HepG2 (cell line): ENCODE data around the gene MREG. TPM values are rescaled to one million over a fixed set of nuclear protein-coding genes. Genes with fewer than 3 reads are reported as not detected.

Source experiments
- AGO2 ChIP-seq: fragments of 200-400 bp; formaldehyde crosslinking; optimal IDR thresholded peaks from 2 replicates; pipeline ENCODE3; 2017; ENCODE audit warnings: mild to moderate bottlenecking, low read depth, low read length, moderate library complexity
- ARNTL ChIP-seq: sonication (generic); formaldehyde crosslinking; IDR thresholded peaks from 2 replicates; pipeline ENCODE4 v1.4.0; 2020; ENCODE audit warnings: mild to moderate bottlenecking, missing genetic modification reagents
- BRD4 ChIP-seq: sonication (generic); formaldehyde crosslinking; IDR thresholded peaks from 2 replicates; pipeline ENCODE4 v1.4.0; 2020; ENCODE audit warnings: missing genetic modification reagents
- DNMT3B ChIP-seq: conservative IDR thresholded peaks from 2 replicates; pipeline ENCODE4 v1.6.1; 2016; ENCODE audit warnings: missing biosample characterization, control low read depth
- ESRRA ChIP-seq: sonication (generic); formaldehyde crosslinking; IDR thresholded peaks from 2 replicates; pipeline ENCODE4 v1.5.1; 2020; ENCODE audit warnings: mild to moderate bottlenecking, low read depth, missing genetic modification reagents
- GLI4 ChIP-seq: sonication (generic); formaldehyde crosslinking; IDR thresholded peaks from 2 replicates; pipeline ENCODE4 v1.5.1; 2020; ENCODE audit warnings: missing genetic modification reagents, mild to moderate bottlenecking, moderate library complexity, borderline replicate concordance
- MLLT10 ChIP-seq: sonication (generic); formaldehyde crosslinking; IDR thresholded peaks from 2 replicates; pipeline ENCODE4 v1.4.0; 2020; ENCODE audit warnings: missing genetic modification reagents
- NR2F2 ChIP-seq: IDR thresholded peaks from 2 replicates; pipeline ENCODE4 v1.6.1; 2012; ENCODE audit warnings: low read depth, inconsistent platforms, borderline replicate concordance
- POLR2AphosphoS5 ChIP-seq: IDR thresholded peaks from 2 replicates; pipeline ENCODE4 v1.6.1; 2012; ENCODE audit warnings: low read depth, low read length
- ZNF224 ChIP-seq: sonication (generic); formaldehyde crosslinking; IDR thresholded peaks from 2 replicates; pipeline ENCODE4 v1.5.0; 2020; ENCODE audit warnings: mild to moderate bottlenecking, missing genetic modification reagents
- ZNF530 ChIP-seq: sonication (generic); formaldehyde crosslinking; IDR thresholded peaks from 2 replicates; pipeline ENCODE4 v1.5.0; 2020; ENCODE audit warnings: low read depth, mild to moderate bottlenecking, missing genetic modification reagents
- ZNF563 ChIP-seq: sonication (generic); formaldehyde crosslinking; IDR thresholded peaks from 2 replicates; pipeline ENCODE4 v1.8.0; 2022; ENCODE audit warnings: mild to moderate bottlenecking, moderate library complexity, missing genetic modification reagents
- ZNF614 ChIP-seq: IDR thresholded peaks from 2 replicates; pipeline ENCODE4 v1.6.1; 2018; ENCODE audit warnings: missing biosample characterization, missing genetic modification reagents, inconsistent platforms, borderline replicate concordance
- ZNF709 ChIP-seq: sonication (generic); formaldehyde crosslinking; IDR thresholded peaks from 2 replicates; pipeline ENCODE4 v1.5.0; 2020; ENCODE audit warnings: mild to moderate bottlenecking, missing genetic modification reagents
- ZNF761 ChIP-seq: sonication (generic); formaldehyde crosslinking; conservative IDR thresholded peaks from 2 replicates; pipeline ENCODE4 v1.4.0; 2020; ENCODE audit warnings: mild to moderate bottlenecking, missing genetic modification reagents
- ZNF883 ChIP-seq: sonication (generic); formaldehyde crosslinking; IDR thresholded peaks from 2 replicates; pipeline ENCODE4 v1.5.1; 2020; ENCODE audit warnings: mild to moderate bottlenecking, missing genetic modification reagents; ENCODE audit errors: not compliant biosample characterization
- polyA plus RNA-seq, 8 experiments: library from polyadenylated mRNA; depleted of rRNA in 3 of 8; stranded (reverse) in 7 of 8; unstranded in 1 of 8; fragments of >200 nt; fragmentation: Illumina TruSeq in 4 of 8; extraction: Trizol in 4 of 8; gene quantifications; 2 replicates each; pipeline versions ENCODE4 v1.2.1 to v1.2.3, GENCODE V29; 2011 to 2016; ENCODE audit warnings: low read depth in 4 of 8, missing spikeins in 1 of 8, mixed read lengths in 1 of 8; ENCODE audit not compliant: insufficient read depth in 1 of 8
- total RNA-seq, 5 experiments: library from RNA; depleted of rRNA; stranded (reverse); fragments of >200 nt; fragmentation: Illumina TruSeq; extraction: Trizol; gene quantifications; 2 replicates each; pipeline ENCODE4 v1.2.3, GENCODE V29; 2016; ENCODE audit warnings: low read depth in 1 of 5
- TF ChIP-seq, protein P1 (sequence below): sonication (generic); formaldehyde crosslinking; IDR thresholded peaks from 2 replicates; pipeline ENCODE4 v1.8.1; 2023; ENCODE audit warnings: mild to moderate bottlenecking, moderate library complexity, missing genetic modification reagents
- TF ChIP-seq, protein P2 (sequence below): sonication (generic); formaldehyde crosslinking; IDR thresholded peaks from 2 replicates; pipeline ENCODE4 v1.5.1; 2020; ENCODE audit warnings: mild to moderate bottlenecking, missing genetic modification reagents, moderate library complexity
- TF ChIP-seq, protein P3 (sequence below): sonication (generic); formaldehyde crosslinking; IDR thresholded peaks from 2 replicates; pipeline ENCODE4 v1.4.0; 2020; ENCODE audit warnings: missing genetic modification reagents, mild to moderate bottlenecking, borderline replicate concordance
- TF ChIP-seq, protein P4 (sequence below): sonication (generic); formaldehyde crosslinking; IDR thresholded peaks from 2 replicates; pipeline ENCODE4 v1.5.1; 2020; ENCODE audit warnings: missing genetic modification reagents, mild to moderate bottlenecking, borderline replicate concordance

MREG gene
- total and polyA plus RNA-seq, 2 of the 13 experiments (the other 11 are each of a cell fraction or from before 2014, with no cell fraction given) = 7.5 to 23.3 TPM

DNA sequence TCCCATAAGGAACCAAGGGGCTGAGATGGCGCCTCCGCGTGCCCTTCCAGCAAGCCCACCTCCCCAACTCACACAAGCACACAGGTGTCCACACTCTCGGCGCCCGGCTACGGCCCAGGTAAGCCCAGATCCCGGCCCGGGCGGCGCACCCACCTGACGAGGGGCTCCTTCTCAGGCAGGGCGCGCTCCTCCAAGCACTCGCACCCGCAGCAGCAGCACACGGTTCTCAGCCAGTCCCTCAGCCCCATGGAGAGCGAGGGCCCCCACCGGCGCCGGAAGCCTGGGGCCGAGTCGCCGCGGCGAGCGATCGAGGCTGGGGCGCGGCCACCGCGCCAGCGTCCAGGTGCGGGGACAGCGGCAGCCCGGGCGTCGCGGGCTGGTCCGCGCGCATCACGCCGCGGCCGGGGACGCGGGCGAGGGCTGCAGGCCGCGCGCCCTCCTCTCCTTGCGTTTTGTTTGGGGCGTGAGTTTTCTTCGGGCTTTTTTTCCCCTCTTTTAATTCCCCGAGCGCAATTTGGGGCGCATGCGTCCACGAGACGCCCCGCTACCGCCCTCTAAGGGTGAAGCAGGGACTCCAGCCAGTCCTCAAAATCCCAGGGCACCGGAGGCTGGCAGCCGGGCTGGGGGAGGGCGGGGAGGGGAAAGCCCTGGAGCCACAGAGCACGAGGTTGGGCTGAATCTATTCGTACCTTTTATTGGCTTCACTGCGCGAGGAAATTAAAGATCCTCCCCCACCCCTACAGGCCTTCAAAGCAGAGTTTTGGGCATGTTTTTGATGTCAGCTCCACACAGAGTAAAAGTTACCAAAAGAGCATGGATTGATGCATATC is at the start of gene MREG (continued):
- TF ChIP-seq, protein P1, sequence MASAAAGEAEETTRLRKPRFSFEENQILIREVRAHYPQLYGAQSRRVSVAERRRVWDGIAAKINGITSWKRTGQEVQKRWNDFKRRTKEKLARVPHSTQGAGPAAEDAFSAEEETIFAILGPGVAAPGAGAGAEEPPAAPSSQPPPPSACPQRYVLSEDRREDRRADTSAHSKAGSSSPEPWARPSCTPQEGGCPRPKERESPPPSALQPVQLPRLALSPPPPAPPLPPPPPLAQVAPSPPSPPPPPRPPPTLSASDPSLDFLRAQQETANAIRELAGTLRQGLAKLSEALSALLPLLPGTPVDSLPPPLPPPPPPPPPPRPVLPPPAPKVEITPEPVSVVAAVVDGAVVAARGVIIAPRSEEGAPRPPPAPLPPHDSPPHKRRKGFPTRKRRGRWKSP (CRISPR knock-in tag) = no peak
- TF ChIP-seq ARNTL = 0 out of 2 replicates have a peak, but pooled peaks have one; percentile 65
- TF ChIP-seq ZNF883 (CRISPR knock-in tag) = peak; percentile 36
- TF ChIP-seq ZNF709 (CRISPR knock-in tag) = no peak
- no peak for TF ChIP-seq ZNF530 (CRISPR knock-in tag)
- TF ChIP-seq NR2F2 = no peak
- TF ChIP-seq GLI4 = no peak
- 0 out of 2 replicates have a peak, but pooled peaks have one; percentile 51 for TF ChIP-seq ESRRA (CRISPR knock-in tag)
- TF ChIP-seq, protein P2, sequence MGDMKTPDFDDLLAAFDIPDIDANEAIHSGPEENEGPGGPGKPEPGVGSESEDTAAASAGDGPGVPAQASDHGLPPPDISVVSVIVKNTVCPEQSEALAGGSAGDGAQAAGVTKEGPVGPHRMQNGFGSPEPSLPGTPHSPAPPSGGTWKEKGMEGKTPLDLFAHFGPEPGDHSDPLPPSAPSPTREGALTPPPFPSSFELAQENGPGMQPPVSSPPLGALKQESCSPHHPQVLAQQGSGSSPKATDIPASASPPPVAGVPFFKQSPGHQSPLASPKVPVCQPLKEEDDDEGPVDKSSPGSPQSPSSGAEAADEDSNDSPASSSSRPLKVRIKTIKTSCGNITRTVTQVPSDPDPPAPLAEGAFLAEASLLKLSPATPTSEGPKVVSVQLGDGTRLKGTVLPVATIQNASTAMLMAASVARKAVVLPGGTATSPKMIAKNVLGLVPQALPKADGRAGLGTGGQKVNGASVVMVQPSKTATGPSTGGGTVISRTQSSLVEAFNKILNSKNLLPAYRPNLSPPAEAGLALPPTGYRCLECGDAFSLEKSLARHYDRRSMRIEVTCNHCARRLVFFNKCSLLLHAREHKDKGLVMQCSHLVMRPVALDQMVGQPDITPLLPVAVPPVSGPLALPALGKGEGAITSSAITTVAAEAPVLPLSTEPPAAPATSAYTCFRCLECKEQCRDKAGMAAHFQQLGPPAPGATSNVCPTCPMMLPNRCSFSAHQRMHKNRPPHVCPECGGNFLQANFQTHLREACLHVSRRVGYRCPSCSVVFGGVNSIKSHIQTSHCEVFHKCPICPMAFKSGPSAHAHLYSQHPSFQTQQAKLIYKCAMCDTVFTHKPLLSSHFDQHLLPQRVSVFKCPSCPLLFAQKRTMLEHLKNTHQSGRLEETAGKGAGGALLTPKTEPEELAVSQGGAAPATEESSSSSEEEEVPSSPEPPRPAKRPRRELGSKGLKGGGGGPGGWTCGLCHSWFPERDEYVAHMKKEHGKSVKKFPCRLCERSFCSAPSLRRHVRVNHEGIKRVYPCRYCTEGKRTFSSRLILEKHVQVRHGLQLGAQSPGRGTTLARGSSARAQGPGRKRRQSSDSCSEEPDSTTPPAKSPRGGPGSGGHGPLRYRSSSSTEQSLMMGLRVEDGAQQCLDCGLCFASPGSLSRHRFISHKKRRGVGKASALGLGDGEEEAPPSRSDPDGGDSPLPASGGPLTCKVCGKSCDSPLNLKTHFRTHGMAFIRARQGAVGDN (CRISPR knock-in tag) = peak; percentile 84
- no peak for TF ChIP-seq POLR2AphosphoS5
- TF ChIP-seq MLLT10 (CRISPR knock-in tag) = no peak
- peak; percentile 90 for TF ChIP-seq ZNF761
- TF ChIP-seq DNMT3B = no peak
- TF ChIP-seq BRD4 = no peak
- TF ChIP-seq ZNF614 (CRISPR knock-in tag) = no peak
- TF ChIP-seq ZNF563 (CRISPR knock-in tag) = peak; percentile 67; the same call in 1 of the 2 replicates
- TF ChIP-seq AGO2 = peak; percentile 83
- TF ChIP-seq, protein P3, sequence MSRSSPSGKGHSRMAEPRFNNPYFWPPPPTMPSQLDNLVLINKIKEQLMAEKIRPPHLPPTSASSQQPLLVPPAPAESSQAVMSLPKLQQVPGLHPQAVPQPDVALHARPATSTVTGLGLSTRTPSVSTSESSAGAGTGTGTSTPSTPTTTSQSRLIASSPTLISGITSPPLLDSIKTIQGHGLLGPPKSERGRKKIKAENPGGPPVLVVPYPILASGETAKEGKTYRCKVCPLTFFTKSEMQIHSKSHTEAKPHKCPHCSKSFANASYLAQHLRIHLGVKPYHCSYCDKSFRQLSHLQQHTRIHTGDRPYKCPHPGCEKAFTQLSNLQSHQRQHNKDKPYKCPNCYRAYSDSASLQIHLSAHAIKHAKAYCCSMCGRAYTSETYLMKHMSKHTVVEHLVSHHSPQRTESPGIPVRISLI (CRISPR knock-in tag) = peak; percentile 12; the same call in 1 of the 2 replicates
- TF ChIP-seq, protein P4, sequence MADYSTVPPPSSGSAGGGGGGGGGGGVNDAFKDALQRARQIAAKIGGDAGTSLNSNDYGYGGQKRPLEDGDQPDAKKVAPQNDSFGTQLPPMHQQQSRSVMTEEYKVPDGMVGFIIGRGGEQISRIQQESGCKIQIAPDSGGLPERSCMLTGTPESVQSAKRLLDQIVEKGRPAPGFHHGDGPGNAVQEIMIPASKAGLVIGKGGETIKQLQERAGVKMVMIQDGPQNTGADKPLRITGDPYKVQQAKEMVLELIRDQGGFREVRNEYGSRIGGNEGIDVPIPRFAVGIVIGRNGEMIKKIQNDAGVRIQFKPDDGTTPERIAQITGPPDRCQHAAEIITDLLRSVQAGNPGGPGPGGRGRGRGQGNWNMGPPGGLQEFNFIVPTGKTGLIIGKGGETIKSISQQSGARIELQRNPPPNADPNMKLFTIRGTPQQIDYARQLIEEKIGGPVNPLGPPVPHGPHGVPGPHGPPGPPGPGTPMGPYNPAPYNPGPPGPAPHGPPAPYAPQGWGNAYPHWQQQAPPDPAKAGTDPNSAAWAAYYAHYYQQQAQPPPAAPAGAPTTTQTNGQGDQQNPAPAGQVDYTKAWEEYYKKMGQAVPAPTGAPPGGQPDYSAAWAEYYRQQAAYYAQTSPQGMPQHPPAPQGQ (CRISPR knock-in tag) = peak; percentile 63; the same call in 1 of the 2 replicates
- TF ChIP-seq ZNF224 (CRISPR knock-in tag) = peak; percentile 91
